GM19023 (cell line): ENCODE measurements around the gene SLC9B1.
A peak's percentile ranks its signal among the peaks of the same experiment; 100 is the strongest.
"Not testable (repeated sequence)": the region's sequence is repeated elsewhere in the genome, so short reads cannot be mapped to it uniquely, and the experiment has no call there.

Experiments
- ATAC-seq: cut with Tn5 transposase; IDR thresholded peaks from one replicate; pipeline ENCODE4 v1.9.1; 2021; ENCODE audit warnings: mild to moderate bottlenecking, moderate library complexity; ENCODE audit not compliant: unreplicated experiment

Gene SLC9B1

GRCh38 chr4:103011378-103012025 lies 8.0 kb downstream of the SLC9B1 start:
- no peak for ATAC-seq

DNA sequence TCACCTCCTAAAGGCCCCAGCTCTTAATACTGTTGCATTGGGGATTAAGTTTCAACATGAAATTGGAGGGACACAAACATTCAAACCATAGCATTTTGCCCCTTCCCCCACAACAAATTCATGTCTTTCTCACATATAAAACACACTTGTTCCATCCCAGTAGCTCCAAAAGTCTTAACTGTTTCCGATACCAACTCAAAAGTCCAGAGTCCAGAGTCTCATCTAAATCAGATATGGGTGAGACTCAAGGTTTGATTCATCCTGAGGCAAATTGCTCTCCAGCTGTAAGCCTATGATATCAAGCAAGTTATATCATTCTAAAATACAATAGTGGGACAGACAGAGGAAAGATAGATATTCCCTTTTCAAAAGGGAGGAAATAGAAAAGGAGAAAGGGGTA lies 8.7 kb downstream of the SLC9B1 start:
- no peak for ATAC-seq

DNA sequence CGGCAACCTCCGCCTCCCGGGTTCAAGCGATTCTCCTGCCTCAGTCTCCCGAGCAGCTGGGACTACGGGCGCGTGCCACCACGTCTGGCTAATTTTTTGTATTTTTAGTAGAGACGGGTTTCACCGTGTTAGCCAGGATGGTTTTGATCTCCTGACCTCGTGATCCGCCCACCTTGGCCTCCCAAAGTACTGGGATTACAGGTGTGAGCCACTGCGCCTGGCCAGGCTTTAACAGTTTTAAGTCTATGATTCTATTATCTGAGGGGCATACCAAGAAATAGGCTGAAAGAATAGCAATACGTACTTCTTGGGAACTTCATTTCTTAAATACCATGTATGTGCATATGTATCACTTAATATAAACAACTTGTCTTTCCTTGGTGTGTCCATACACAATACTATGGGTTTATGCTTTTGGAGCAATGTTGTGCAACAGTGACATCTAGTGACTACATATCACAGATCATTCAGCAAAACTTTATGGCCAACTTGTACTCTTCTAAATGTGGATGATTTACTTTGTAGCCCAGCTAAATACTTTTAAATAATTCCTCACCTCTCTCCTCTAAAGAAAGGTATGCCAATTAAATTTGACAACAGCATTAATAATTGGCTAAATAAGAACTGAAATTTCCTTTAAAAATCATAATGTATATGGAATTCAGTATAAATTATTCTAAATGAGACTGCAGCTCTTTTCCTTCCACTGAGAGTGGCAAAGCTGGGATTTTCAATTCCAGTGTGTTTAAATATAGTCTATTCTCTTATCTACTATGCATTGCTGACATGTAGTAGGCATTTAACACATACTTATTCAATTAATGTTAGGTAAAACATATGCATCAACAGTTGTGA lies 10.4 kb downstream of the SLC9B1 start:
- peak; percentile 70 for ATAC-seq

- no peak for ATAC-seq
Measured at GRCh38 chr4:103002551-103002950, 17.0 kb downstream of the SLC9B1 start.

DNA sequence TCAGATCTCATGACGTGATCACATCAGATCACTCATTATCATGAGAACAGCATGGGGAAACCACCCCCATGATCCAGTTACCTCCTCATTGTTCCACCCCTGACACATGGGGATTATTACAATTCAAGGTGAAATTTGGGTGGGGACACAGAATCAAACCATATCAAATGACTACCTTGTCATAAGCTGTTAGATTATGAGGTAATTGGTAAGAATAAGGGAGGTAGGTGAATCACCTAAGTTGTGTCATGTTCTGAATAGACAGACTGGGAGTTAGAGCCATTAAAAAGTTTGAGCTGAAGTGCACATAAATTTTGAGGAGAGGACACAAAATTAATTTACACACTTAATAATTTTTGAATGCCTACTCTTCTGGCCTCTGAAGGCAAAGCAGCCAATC lies 24.7 kb downstream of the SLC9B1 start:
- no peak for ATAC-seq

- ATAC-seq = not testable (repeated sequence)
Measured at GRCh38 chr4:102993985-102994384, 25.5 kb downstream of the SLC9B1 start.

DNA sequence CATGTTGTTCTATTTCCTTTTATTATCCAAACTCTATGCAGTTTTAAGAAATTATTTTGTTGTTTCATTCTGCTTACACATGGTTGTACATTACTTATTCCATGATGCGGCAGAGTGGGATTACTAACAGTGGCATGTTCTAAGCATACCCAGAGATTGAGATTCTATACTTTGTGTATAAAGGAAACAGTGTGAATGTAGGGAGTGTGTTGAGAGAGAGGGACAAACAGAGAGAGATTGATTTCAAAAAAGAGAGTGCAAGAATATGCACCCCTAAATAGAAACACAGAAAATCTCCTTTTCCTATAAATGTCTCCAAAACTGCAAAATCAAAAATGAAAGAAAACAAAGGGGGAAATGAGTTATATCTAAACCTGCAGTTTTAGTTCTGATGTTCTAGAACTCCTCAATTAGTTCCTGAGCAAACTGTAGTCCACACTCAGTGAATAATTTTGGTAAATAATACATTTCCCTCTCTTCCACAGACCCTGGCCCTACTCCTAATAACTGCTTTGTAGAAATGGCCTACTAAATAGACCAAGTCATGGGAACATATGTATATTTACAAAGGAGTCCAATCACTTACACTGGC lies 31.0 kb downstream of the SLC9B1 start:
- no peak for ATAC-seq

DNA sequence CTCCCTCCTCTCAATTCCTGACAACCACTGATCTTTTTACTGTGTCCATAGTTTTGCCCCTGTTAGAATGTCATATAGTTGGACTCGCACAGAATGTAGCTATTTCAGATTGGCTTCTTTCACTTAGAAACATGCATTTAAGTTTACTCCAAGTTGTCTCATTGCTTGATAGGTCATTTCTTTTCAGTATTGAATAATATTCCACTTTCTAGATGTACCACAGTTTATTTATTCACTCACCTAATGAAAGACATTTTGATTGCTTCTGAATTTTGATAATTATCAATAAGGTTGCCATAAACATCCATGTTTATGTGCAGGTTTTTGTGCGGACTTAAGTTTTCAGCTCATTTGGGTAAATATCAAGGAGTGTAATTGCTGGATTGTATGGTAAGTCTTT lies 38.5 kb downstream of the SLC9B1 start:
- ATAC-seq = no peak

DNA sequence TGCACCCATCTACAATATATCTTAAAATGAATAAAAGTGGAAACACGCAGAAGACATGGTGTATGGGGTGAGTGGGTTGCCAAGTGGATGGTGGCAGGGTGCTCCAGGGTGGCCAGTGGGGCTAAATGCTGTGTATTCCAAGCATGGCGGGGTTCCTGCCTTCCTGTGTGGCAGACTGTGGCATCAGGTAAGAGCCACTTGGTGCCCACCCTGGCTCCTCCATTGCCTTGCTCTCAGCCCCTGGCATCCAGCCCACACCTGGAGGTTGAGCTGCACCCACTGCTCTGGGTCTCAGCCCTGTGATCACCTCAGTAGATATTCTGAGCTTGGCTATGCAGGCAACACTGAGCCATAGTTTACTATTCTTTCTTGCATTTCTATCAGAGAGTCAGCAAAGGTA lies 57.7 kb downstream of the SLC9B1 start:
- not testable (repeated sequence) for ATAC-seq

GRCh38 chr4:102959496-102959895 lies 60.0 kb downstream of the SLC9B1 start:
- ATAC-seq = no peak

GRCh38 chr4:102945066-102945465 lies 74.4 kb downstream of the SLC9B1 start:
- ATAC-seq = no peak

GRCh38 chr4:102938063-102938462 lies 81.4 kb downstream of the SLC9B1 start:
- not testable (repeated sequence) for ATAC-seq

GRCh38 chr4:102935716-102936115 lies 83.8 kb downstream of the SLC9B1 start:
- no peak for ATAC-seq

GRCh38 chr4:102919697-102920096 lies 99.8 kb downstream of the SLC9B1 start:
- not testable (repeated sequence) for ATAC-seq

GRCh38 chr4:102918859-102919258 lies 100.6 kb downstream of the SLC9B1 start:
- ATAC-seq = no peak

DNA sequence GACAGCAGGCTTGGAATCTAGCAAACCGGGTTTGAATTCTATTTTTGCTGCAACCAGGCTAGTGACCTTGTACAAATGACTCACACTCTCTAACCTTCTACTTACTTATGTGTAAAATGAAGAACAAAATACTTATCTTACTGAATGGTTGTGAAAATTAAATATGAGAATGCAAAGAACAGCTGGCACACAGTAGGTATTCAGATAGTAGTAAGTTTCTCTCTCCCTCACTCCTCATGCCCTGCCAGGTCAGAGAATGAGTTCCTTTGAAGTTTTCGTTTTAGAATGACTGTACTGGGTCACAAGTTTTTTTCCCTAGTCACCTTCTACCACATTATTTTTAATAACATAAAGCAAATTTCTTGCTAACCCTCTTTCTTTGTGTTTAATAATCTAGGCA lies 117.7 kb downstream of the SLC9B1 start:
- ATAC-seq = no peak

DNA sequence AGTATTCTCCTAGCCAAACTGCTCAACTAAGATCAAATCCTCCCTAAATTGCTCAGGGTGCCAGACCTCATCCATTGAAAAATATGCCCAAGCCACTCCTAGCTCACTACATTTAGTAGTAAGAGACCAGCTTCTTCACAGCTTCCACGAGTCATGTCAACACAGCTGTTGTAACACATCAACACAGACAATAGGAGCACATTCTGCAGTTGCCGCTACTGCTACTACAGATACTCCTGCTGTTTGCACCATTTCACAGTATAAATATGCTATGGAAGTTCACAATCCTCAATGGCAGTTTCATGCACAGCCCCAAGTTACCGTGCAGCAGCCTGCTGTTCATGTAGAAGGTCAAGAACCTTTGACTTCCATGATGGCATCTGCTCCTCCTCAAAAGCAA lies 121.9 kb downstream of the SLC9B1 start:
- ATAC-seq = not testable (repeated sequence)

GRCh38 chr4:102896547-102896946 lies 123.0 kb downstream of the SLC9B1 start:
- ATAC-seq = not testable (repeated sequence)

- not testable (repeated sequence) for ATAC-seq
Measured at GRCh38 chr4:102889866-102890265, 129.6 kb downstream of the SLC9B1 start.

GRCh38 chr4:102888570-102888969 lies 130.9 kb downstream of the SLC9B1 start:
- not testable (repeated sequence) for ATAC-seq

GRCh38 chr4:102883278-102883677 lies 136.2 kb downstream of the SLC9B1 start:
- no peak for ATAC-seq

- ATAC-seq = no peak
Measured at GRCh38 chr4:102881343-102881742, 138.2 kb downstream of the SLC9B1 start.
